ENCODE measurements around the gene FRA10AC1. TPM values are rescaled to one million over a fixed set of nuclear protein-coding genes. Genes with fewer than 3 reads are reported as not detected.

Gene FRA10AC1
- total and polyA plus RNA-seq, 2 of the 4 experiments (the other 2 are of a cell fraction) = 1.6 to 4.9 TPM

GRCh38 chr10:93741367-93741766 lies 39.0 kb upstream of the FRA10AC1 start:
- no peak overlapping the region for H2BK15ac ChIP-seq (ENCODE audit: low read depth, low read length)
- H2AK5ac ChIP-seq (ENCODE audit: low read depth, low read length) = no peak overlapping the region
- no peak overlapping the region for H3K56ac ChIP-seq (ENCODE audit: extremely low read depth, insufficient read depth, low read length)
- no peaks in the 10 kb centered on the region for H3K79me1 ChIP-seq (ENCODE audit: low read depth in 1 of 2, low read length in 2 of 2)
- H2BK5ac ChIP-seq (ENCODE audit: low read depth, low read length, poor library complexity, severe bottlenecking) = no peak overlapping the region
- BruUV-seq (replicated peaks) = no TSS peak
- no CpG with 5 or more reads among the region's 3 CpGs for WGBS, 2 experiments (ENCODE audit: extremely low coverage in 2 of 2, insufficient read length in 1 of 2)
- no peak overlapping the region for H4K5ac ChIP-seq (ENCODE audit: low read depth, low read length)
- no peak overlapping the region for H3K14ac ChIP-seq (replicated peaks; ENCODE audit: low read depth, low read length)
- H3K18ac ChIP-seq (ENCODE audit: low read depth, low read length) = no peak overlapping the region
- dilution Hi-C loops (cut with HindIII; ENCODE audit: low sequenced_read_pairs, unreplicated experiment) (no loop called here), in situ Hi-C loops (cut with MboI; ENCODE audit: low sequenced_read_pairs) (no loop called here), intact Hi-C loops (cut with micrococcal nuclease) (no loop called here)
- H3K4me1 ChIP-seq (ENCODE audit: control insufficient read depth, insufficient read depth, low read length) = no peaks in the 10 kb centered on the region
- no peaks in the 10 kb centered on the region for H3K9me3 ChIP-seq (ENCODE audit: control insufficient read depth, insufficient read depth, low read length)
- DNase-seq (no peak), ATAC-seq (ENCODE audit: low read depth) (no peak)
- H3K9ac ChIP-seq (ENCODE audit: low read depth, low read length) = no peak overlapping the region
- no peak overlapping the region for H2AFZ ChIP-seq (replicated peaks; ENCODE audit: low read length, poor library complexity)
- no peak overlapping the region for H2BK120ac ChIP-seq (ENCODE audit: low read depth, low read length)
- POLR2A ChIA-PET (ENCODE audit: unreplicated experiment) = no interaction called here
- no peak overlapping the region for H4K91ac ChIP-seq (ENCODE audit: insufficient read depth, low read depth, low read length)
- no peak overlapping the region for H3K27ac ChIP-seq (ENCODE audit: insufficient read depth, low read length)
- CTCF ChIA-PET = no interaction called here
- H3K27me3 ChIP-seq (ENCODE audit: control insufficient read depth, insufficient read depth, low read length) = peaks cover 5% of the 10 kb centered on the region
- H2BK20ac ChIP-seq (ENCODE audit: low read depth, low read length) = no peak overlapping the region
- no peak overlapping the region for H4K8ac ChIP-seq (ENCODE audit: low read depth in 2 of 2, low read length in 2 of 2)
- no peaks in the 10 kb centered on the region for H4K20me1 ChIP-seq (ENCODE audit: insufficient read depth, low read length)
- no peak overlapping the region for H3K4me3 ChIP-seq (ENCODE audit: insufficient read depth, low read depth, low read length)
- no peak overlapping the region for H2AK9ac ChIP-seq (replicated peaks; ENCODE audit: low read depth, low read length, poor library complexity)
- no peaks in the 10 kb centered on the region for H3K9me1 ChIP-seq (ENCODE audit: insufficient read depth, low read length)
- H3K23ac ChIP-seq (ENCODE audit: low read depth, low read length) = no peak overlapping the region
- no peaks in the 10 kb centered on the region for H3K36me3 ChIP-seq (ENCODE audit: control insufficient read depth, insufficient read depth, low read length)
- H3K4me2 ChIP-seq (ENCODE audit: low read depth, low read length) = no peak overlapping the region
- TF ChIP-seq USF2 (IDR thresholded peaks at IDR 0.05; ENCODE audit: low read depth, low read length) (no peak), MXI1 (IDR thresholded peaks at IDR 0.05; ENCODE audit: borderline replicate concordance, low read depth, low read length) (no peak), POLR2A (IDR thresholded peaks at IDR 0.05; ENCODE audit: low read depth, low read length) (no peak), MAZ (IDR thresholded peaks at IDR 0.05; ENCODE audit: borderline replicate concordance, low read depth, low read length) (no peak), MAFK (IDR thresholded peaks at IDR 0.05; ENCODE audit: low read depth, low read length) (no peak), RFX5 (IDR thresholded peaks at IDR 0.05; ENCODE audit: low read depth, low read length) (no peak), FOS (IDR thresholded peaks at IDR 0.05; ENCODE audit: low read depth, low read length) (no peak), NFE2L2 (IDR thresholded peaks at IDR 0.05; ENCODE audit: low read depth, low read length) (no peak), RCOR1 (IDR thresholded peaks at IDR 0.05; ENCODE audit: insufficient replicate concordance, low read length) (no peak), ELK1 (IDR thresholded peaks at IDR 0.05; ENCODE audit: borderline replicate concordance, low read depth, low read length) (no peak), SMC3 (IDR thresholded peaks at IDR 0.05; ENCODE audit: low read depth, low read length) (no peak), CEBPB (IDR thresholded peaks at IDR 0.05; ENCODE audit: low read depth, low read length) (no peak), CHD1 (IDR thresholded peaks at IDR 0.05; ENCODE audit: low read depth, low read length) (no peak), RAD21 (IDR thresholded peaks at IDR 0.05; ENCODE audit: low read length) (no peak), CTCF (conservative IDR thresholded peaks at IDR 0.05; ENCODE audit: low read depth, low read length) (no peak), BHLHE40 (IDR thresholded peaks at IDR 0.05; ENCODE audit: low read depth, low read length) (no peak)
- no peak overlapping the region for H3K4ac ChIP-seq (ENCODE audit: low read depth, low read length)
